DMS 273 (cell line): ENCODE data around the gene RANBP9.

Source experiments
- DNase-seq: peaks from one replicate; lab custom pipeline; 2025; ENCODE audit not compliant: unreplicated experiment; lab: John Stamatoyannopoulos, UW

RANBP9 gene

GRCh38 chr6:13655700-13656099 is 55.9 kb downstream of the RANBP9 start:
- no peak for DNase-seq

DNA sequence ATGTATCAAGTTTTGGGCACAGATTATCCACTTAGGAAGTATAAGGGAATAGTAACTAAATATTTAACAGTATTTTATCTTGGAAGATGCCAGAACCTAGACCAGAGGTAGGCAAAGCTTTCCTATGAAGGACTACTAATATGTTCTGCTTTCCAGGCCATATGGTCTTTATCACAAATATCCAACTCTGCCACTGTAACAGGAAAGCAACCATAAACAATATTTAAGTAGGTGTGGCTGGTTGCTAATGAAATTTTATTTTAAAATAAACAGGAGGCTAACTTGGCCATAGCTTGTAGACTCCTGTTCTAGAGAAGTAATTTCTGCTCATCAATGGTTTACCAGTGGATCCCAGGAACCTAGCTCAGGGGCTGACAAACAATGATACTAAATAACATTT is 57.1 kb downstream of the RANBP9 start:
- peak; percentile 14 for DNase-seq

- DNase-seq: no peak
Observed at GRCh38 chr6:13653296-13653695, 58.3 kb downstream of the RANBP9 start.

DNA sequence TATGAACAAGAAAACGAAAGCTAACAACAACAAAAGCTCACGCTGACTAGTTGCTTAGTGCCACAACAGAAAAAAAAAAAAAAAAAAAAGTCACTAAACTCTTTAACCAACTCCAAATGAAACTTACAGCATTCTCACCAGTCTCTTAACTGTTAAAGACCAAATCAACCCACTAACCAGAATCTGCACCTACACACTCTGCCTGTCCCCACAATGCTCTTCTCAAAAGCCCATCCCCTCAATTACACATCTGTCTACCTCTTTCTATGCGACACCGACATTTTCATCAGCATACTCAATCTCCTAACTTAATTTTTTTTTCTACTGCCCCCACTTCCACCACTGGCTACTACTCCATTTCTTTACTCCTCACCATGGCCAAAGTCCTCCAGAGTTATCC is 62.2 kb downstream of the RANBP9 start:
- DNase-seq: no peak

- DNase-seq: no peak
Observed at GRCh38 chr6:13648850-13649249, 62.8 kb downstream of the RANBP9 start.

DNA sequence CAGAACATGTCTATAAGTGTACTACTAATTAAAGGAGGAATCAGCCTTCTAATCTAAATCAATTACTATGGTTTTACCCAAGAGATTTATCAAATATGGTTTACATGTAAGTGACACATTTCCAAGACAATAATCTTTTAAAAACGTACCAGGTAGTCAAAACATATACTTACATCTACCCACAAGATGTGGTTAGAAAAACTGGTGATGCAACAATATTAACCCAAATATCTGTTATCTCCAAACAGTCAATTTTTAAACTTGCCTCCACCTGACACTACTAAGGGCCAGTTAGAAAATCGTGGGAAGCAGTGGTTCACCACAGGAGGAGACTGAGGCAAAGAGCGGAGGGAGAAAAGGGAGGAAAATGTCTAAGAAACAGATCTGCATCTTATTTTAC is 68.5 kb downstream of the RANBP9 start:
- DNase-seq: no peak

DNA sequence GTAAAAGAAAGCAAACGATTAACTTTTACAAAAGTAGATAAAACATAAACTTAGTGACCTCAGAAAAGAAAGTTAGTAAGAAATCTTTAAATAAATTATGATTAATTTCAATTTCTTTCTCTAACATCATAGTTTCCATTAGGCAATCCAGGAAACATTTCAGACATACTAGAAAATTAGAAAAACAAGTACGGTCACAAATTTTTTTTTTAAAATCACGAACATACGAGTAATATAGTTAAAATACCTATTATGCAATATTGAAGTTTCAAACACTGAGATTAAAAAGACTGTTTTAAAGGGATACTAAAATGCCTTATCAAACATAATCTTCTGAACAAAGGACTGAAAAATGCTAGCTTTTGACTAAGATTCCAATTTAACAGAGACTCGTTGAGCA is 70.3 kb downstream of the RANBP9 start:
- DNase-seq: no peak

DNA sequence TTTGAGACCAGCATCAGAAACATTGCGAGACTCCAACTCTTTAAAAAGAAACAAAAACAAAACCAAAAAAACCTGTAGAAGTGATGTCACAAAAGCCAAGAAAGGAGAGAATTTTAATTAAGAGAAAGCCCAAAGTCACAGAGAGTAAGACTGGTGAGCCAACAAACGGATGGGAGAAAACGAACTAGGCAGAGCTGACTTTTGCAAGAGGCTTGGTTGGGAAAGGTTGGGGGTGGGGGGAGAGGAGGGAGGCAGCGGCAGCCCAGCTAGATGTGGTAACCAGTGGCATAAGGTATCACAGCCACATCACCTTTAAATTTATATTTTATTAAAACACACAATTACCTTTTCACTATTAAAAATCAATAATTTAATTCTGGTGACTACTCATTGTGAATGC is 73.0 kb downstream of the RANBP9 start:
- DNase-seq: no peak

- no peak for DNase-seq
Observed at GRCh38 chr6:13638014-13638413, 73.6 kb downstream of the RANBP9 start.

GRCh38 chr6:13635948-13636658 is 75.5 kb downstream of the RANBP9 start:
- no peak for DNase-seq

DNA sequence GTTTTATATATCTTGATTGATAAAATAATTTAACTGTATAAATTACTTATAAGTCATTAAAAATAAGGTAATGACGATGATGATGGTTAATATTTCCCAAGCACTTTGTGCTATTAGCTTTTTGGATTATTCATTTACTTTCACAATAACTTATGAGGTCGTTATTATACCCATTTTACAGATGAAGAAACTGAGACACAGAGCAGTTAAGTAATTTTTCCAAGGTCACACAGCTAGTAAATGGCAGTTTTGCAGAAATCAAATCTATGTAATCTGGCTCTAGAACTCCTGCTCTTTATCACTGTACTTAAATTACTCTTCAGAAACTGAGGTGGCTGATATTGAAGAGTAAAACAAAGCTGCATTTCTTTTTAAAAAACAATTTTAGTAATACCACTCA is 78.3 kb downstream of the RANBP9 start:
- DNase-seq: no peak

DNA sequence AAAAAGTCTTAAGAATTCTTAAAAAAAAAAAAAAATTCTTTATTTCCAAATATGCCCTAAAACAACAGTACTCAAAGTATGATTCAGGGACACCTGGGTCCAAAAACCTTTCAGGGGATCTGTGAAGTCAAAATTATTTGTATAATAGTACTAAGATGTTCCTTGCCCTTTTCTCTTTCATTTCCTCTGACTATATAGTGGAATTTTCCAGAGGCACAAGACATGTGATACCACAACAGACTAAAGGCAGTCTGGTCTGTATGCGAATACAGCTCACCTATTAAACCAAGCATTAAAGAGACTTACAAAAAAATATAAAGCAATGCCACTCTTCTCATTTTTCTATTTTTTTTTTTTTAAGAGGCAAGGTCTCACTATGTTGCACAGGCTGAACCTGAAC is 81.1 kb downstream of the RANBP9 start:
- no peak for DNase-seq

- no peak for DNase-seq
Observed at GRCh38 chr6:13629459-13630116, 82.0 kb downstream of the RANBP9 start.

GRCh38 chr6:13624871-13625288 is 86.8 kb downstream of the RANBP9 start:
- peak; percentile 75 for DNase-seq

GRCh38 chr6:13617066-13617465 is 94.6 kb downstream of the RANBP9 start:
- no peak for DNase-seq

- peak; percentile 70 for DNase-seq
Observed at GRCh38 chr6:13615792-13616120, 95.9 kb downstream of the RANBP9 start.

DNA sequence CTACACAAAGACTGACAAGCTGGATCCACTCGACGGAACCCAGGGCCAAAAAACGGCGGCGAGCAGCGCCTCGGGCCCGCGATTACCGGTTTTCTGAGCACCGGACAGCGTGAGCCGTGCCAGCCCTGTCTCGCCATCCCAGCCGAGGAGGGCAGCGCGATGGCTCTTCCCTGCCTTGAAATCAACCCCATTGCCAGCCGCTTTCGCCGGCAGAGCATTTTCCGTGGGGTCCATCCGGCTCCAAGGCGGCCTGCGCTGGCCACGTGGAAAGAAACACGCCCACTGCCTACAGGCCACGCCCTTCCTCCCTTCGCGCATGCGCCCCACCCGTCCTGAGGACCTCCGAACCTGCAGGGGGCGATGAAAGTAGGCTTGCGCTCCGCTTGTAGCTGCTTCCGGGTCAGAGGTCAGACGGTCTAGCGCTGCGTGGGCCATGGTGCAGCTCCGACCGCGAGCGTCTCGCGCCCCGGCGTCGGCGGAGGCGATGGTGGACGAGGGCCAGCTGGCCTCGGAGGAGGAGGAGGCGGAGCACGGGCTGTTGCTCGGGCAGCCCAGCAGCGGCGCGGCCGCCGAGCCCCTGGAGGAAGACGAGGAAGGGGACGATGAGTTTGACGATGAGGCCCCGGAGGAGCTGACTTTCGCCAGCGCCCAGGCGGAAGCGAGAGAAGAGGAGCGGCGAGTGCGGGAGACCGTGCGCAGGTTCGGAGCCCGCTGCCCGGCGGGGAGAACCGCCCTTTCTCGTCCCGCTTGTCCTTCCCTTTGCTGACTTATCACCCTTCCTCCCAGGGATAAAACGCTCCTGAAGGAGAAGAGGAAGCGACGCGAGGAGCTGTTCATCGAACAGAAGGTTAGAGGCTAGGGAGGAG is 96.5 kb downstream of the RANBP9 start, which contains the start of gene NOL7:
Gene NOL7 (plus strand): TSS at position 410 of the 866 bp plus-strand sequence. CDS start 24 bp downstream, at position 434.
- DNase-seq: peak; percentile 99

- DNase-seq: peak; percentile 83
Observed at GRCh38 chr6:13614126-13614925, 97.3 kb downstream of the RANBP9 start.

- no peak for DNase-seq
Observed at GRCh38 chr6:13613029-13613594, 98.5 kb downstream of the RANBP9 start.

DNA sequence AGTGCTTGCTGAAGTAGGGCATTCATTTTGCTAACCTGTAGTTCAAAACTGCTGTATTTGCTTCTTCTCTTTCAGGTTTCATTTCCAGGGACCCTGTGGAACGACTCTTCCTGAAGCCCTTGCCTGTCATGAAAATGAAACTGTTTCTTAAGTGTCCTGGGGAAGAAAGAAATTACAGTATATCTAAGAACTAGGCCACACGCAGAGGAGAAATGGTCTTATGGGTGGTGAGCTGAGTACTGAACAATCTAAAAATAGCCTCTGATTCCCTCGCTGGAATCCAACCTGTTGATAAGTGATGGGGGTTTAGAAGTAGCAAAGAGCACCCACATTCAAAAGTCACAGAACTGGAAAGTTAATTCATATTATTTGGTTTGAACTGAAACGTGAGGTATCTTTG is 99.9 kb downstream of the RANBP9 start:
- no peak for DNase-seq

- DNase-seq: no peak
Observed at GRCh38 chr6:13605634-13606033, 106.0 kb downstream of the RANBP9 start.
